NT2/D1 (cell line): ENCODE data around the gene TMEM145.
"Not testable (repeated sequence)": the region's sequence is repeated elsewhere in the genome, so short reads cannot be mapped to it uniquely, and the experiment has no call there.

ENCODE experiments used
- DNase-seq: peaks from one replicate; pipeline ENCODE4 v3.0.0-alpha.2; 2011; ENCODE audit warnings: low read depth, low spot score
- H3K27me3 ChIP-seq: 2 replicates; pipeline ENCODE4 v1.6.0; 2011; ENCODE audit warnings: mild to moderate bottlenecking; ENCODE audit not compliant: insufficient read length, insufficient read depth
- H3K36me3 ChIP-seq: 2 replicates; pipeline ENCODE4 v1.6.1; 2011; ENCODE audit warnings: mild to moderate bottlenecking, low read length, mixed read lengths; ENCODE audit not compliant: insufficient read depth, insufficient read length
- H3K4me1 ChIP-seq: 2 replicates; pipeline ENCODE4 v1.5.1; 2011; ENCODE audit not compliant: insufficient read depth, insufficient read length
- H3K4me3 ChIP-seq: 2 replicates; pipeline ENCODE4 v1.5.1; 2011; ENCODE audit warnings: low read depth; ENCODE audit not compliant: insufficient read length
- H3K9ac ChIP-seq: 2 replicates; pipeline ENCODE4 v1.6.0; 2011; ENCODE audit warnings: low read depth; ENCODE audit not compliant: insufficient read length
- H3K9me3 ChIP-seq: 2 replicates; pipeline ENCODE4 v1.5.1; 2011; ENCODE audit warnings: mild to moderate bottlenecking, low read length; ENCODE audit not compliant: insufficient read depth
- SUZ12 ChIP-seq: IDR thresholded peaks from 2 replicates; pipeline ENCODE4 v1.6.1; 2011; ENCODE audit not compliant: insufficient read length, insufficient read depth; ENCODE audit errors: extremely low read depth
- YY1 ChIP-seq: IDR thresholded peaks from 2 replicates; pipeline ENCODE4 v1.6.1; 2011; ENCODE audit not compliant: insufficient read length, insufficient read depth
- ZNF274 ChIP-seq: IDR thresholded peaks from 2 replicates; pipeline ENCODE4 v1.6.1; 2011; ENCODE audit warnings: mild to moderate bottlenecking, low read depth, low read length

Gene TMEM145

DNA sequence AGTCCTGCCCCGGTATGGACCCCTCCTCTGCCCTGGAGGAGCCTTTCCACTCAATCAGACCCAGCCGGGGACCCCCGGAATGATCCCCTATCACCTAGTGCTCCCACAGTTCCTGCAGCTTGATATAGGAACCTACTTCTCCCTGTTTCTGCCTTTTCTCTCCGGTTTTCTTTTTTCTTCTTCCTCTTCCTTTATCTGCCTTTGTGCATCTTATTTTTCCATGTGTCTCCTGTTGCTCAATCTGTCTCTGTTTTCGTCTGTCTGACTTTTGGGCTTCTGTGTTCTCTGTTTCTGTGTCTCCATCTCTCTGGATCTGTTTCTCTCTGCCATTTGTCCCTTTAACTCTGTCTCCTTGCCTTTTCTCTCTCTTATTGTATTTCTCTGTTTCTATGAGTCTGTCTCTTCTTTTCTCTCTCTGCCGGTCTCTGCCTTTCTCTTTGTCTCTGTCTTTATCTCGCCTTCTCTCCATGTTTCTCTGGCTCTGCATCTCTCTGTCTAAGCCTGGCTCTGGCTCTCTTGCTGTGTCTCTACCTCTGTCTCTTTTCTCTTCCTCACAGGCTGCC, 22.3 kb downstream of the TMEM145 start:
- DNase-seq, result no peak
- H3K27me3 ChIP-seq, result no peaks in the 10 kb centered on the region
- no peak overlapping the region for H3K9ac ChIP-seq
- H3K36me3 ChIP-seq, result peaks cover 16% of the 10 kb centered on the region
- no peak overlapping the region for H3K4me3 ChIP-seq
- no peaks in the 10 kb centered on the region for H3K4me1 ChIP-seq
- H3K9me3 ChIP-seq, result no peaks in the 10 kb centered on the region
- TF ChIP-seq SUZ12 (no peak), ZNF274 (no peak), YY1 (no peak)

DNA sequence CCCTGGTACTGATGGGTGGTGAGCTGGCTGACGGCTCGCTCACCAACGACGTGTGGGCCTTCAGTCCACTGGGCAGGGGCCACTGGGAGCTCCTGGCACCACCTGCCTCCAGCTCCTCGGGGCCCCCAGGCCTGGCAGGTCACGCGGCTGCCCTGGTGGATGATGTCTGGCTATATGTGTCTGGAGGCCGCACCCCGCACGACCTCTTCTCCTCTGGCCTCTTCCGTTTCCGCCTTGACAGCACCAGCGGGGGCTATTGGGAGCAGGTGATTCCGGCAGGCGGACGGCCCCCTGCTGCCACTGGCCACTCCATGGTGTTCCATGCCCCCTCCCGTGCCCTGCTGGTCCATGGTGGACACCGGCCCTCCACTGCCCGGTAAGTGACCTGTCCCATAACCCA, 22.9 kb downstream of the TMEM145 start:
- H3K36me3 ChIP-seq, result peaks cover 16% of the 10 kb centered on the region
- no peaks in the 10 kb centered on the region for H3K9me3 ChIP-seq
- H3K4me1 ChIP-seq, result no peaks in the 10 kb centered on the region
- no peak overlapping the region for H3K4me3 ChIP-seq
- H3K27me3 ChIP-seq, result no peaks in the 10 kb centered on the region
- TF ChIP-seq YY1, result no peak
- TF ChIP-seq ZNF274, result no peak
- no peak for TF ChIP-seq SUZ12
- H3K9ac ChIP-seq, result no peak overlapping the region
- DNase-seq, result no peak

DNA sequence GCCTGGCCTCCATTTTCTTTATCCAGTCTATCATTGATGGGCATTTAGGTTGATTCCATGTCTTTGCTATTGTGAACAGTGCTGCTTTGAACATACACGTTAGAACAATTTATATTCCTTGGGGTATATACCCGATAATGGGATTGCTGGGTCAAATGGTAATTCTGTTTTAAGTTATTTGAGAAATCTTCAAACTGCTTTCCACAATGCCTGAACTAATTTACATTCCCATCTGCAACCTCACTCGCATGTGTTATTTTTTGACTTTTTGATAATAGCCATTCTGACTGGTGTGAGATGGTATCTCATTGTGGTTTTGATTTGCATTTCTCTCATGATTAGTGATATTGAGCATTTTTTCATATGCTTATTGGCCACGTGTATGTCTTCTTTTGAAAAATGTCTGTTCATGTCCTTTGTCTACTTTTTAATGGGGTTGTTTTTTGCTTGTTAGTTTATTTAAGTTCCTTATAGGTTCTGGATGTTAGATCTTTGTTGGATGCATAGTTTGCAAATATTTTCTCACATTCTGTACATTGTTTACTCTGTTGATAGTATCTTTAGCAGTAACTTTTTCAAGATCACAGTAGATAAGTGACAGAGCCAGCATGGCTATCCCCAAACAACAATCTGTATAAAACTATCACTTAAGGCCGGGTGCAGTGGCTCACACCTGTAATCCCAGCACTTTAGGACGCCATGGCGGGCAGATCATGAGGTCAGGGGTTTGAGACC, 26.2 kb downstream of the TMEM145 start:
- not testable (repeated sequence) for DNase-seq, H3K9me3 ChIP-seq, H3K27me3 ChIP-seq, H3K9ac ChIP-seq, H3K4me3 ChIP-seq, H3K4me1 ChIP-seq
- H3K36me3 ChIP-seq, result peaks cover 21% of the 10 kb centered on the region

DNA sequence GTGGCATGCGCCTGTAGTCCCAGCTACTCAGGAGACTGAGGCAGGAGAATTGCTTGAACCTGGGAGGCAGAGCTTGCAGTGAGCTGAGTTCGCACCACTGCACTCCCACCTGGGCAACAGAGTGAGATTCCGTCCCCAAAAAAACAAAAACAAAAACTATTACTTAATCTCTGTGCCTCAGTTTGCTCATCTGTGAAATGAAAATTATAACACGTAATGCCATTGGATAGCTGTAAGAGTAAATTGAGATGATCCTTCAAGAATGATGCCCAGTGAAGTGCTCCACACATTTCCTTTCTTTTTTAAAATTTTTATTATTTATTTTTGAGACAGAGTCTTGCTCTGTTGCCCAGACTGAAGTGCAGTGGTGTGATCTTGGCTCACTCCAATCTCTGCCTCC, 26.8 kb downstream of the TMEM145 start:
- H3K27me3 ChIP-seq, H3K9me3 ChIP-seq, H3K4me1 ChIP-seq, H3K4me3 ChIP-seq, H3K9ac ChIP-seq, DNase-seq: not testable (repeated sequence)
- peaks cover 24% of the 10 kb centered on the region for H3K36me3 ChIP-seq

DNA sequence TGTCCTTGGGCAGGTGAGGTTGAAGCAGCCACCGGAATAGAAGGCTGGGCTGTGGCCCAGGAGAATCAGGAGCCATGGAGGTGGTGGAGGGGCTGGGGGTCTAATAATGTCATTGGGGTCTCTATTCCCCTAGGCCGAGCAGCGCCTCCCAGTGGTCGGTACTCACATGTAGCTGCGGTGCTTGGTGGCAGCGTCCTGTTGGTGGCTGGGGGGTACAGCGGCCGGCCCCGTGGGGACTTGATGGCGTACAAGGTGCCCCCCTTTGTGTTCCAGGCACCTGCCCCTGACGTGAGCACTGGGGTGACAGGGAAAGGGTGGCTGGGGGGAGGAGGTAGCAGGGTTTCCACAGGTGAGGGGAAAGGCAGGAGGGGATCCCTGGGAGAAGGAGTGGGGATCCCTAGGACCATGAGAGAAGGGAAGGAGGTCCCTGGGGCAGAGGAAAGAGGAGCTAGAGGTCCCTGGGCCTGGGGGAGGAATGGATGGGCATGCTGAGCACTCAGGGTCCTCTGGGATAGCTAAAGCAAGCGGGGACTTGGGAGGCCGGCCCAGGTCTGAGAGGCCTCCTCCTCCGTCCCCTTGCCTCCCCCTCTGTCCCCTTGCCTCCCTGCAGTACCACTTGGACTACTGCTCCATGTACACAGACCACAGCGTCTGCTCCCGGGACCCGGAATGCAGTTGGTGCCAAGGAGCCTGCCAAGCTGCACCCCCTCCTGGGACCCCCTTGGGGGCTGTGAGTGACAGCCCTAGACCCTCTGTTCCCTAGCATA, 30.4 kb downstream of the TMEM145 start:
- no peaks in the 10 kb centered on the region for H3K9me3 ChIP-seq
- H3K4me3 ChIP-seq, result no peak overlapping the region
- H3K4me1 ChIP-seq, result no peaks in the 10 kb centered on the region
- DNase-seq, result no peak
- no peak overlapping the region for H3K9ac ChIP-seq
- no peaks in the 10 kb centered on the region for H3K27me3 ChIP-seq
- no peak for TF ChIP-seq SUZ12
- TF ChIP-seq YY1, result no peak
- TF ChIP-seq ZNF274, result no peak
- H3K36me3 ChIP-seq, result peaks cover 15% of the 10 kb centered on the region

DNA sequence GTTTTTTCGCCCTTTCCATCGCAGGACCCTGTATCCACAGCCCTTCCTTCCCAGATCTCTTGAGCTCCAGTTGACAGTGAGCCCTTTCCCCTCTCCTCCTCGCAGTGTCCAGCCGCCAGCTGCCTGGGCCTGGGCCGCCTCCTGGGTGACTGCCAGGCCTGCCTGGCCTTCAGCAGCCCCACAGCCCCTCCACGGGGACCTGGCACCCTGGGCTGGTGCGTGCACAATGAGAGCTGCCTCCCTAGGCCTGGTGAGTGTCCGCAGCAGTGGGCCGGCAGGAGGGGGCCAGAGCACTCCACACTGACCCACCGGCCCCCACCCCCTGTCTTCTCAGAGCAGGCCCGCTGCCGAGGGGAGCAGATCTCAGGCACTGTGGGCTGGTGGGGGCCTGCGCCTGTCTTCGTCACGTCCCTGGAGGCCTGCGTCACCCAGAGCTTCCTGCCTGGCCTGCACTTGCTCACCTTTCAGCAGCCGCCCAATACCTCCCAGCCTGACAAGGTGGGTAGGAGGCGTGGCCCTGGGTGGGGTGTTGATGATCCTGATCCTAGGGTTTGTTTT, 31.3 kb downstream of the TMEM145 start:
- Histone ChIP-seq H3K9me3 (no peaks in the 10 kb centered on the region), H3K36me3 (peaks cover 15% of the 10 kb centered on the region), H3K9ac (no peak overlapping the region), H3K4me3 (no peak overlapping the region), H3K4me1 (no peaks in the 10 kb centered on the region), H3K27me3 (no peaks in the 10 kb centered on the region)
- TF ChIP-seq ZNF274, result no peak
- no peak for TF ChIP-seq YY1
- TF ChIP-seq SUZ12, result no peak
- DNase-seq, result no peak

DNA sequence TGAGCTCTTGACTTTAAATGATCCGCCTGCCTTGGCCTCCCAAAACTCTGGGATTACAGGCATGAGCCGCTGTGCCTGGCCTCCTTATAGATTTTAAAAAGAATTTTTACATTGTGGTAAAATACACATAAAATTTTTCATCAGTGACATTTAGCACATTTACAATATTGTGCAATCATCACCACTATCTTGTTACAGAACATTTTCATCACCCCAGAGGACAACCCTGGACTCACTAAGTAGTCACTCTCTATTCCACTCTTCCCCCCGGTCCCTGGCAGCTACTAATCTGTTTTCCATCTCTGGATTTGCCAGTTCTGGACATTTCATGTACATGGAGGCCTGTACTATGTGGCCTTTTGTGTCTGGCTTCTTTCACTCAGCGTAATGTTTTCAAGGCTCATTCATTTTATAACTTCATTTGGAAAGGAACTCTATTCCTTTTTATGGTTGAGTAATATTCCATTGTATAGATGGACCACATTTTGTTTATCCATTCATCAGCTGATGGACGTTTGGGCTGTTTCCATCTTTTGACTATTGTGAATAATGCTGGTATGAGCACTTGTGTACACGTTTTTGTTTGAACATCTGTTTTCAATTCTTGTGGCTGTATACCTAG, 32.2 kb downstream of the TMEM145 start:
- H3K9ac ChIP-seq, result no peak overlapping the region
- DNase-seq, result no peak
- no peaks in the 10 kb centered on the region for H3K4me1 ChIP-seq
- TF ChIP-seq ZNF274 (no peak), SUZ12 (no peak), YY1 (no peak)
- H3K27me3 ChIP-seq, result no peaks in the 10 kb centered on the region
- H3K9me3 ChIP-seq, result no peaks in the 10 kb centered on the region
- no peak overlapping the region for H3K4me3 ChIP-seq
- peaks cover 15% of the 10 kb centered on the region for H3K36me3 ChIP-seq
